ENCODE measurements around the gene PCSK9. TPM values are rescaled to one million over a fixed set of nuclear protein-coding genes. Genes with fewer than 3 reads are reported as not detected.

PCSK9 gene
- total and polyA plus RNA-seq, 9 of the 15 experiments (the other 6 are each of a cell fraction or from before 2014, with no cell fraction given): 3.2 to 58.6 (median 24.7) TPM

- TF ChIP-seq ZFP91 (CRISPR knock-in tag; IDR thresholded peaks at IDR 0.05): no peak
- peak; percentile 72 for TF ChIP-seq RB1 (IDR thresholded peaks at IDR 0.05; ENCODE audit: low read depth)
- no peak for TF ChIP-seq SMARCC2 (IDR thresholded peaks at IDR 0.05; ENCODE audit: low read depth)
- no peak for TF ChIP-seq ETS2 (tag; IDR thresholded peaks at IDR 0.05; ENCODE audit: borderline replicate concordance, poor library complexity, severe bottlenecking)
- no peak for TF ChIP-seq BCL6 (CRISPR knock-in tag; IDR thresholded peaks at IDR 0.05)
- no peak for TF ChIP-seq ZNF609 (CRISPR knock-in tag; IDR thresholded peaks at IDR 0.05; ENCODE audit: borderline replicate concordance)
- TF ChIP-seq PTRF (tag; IDR thresholded peaks at IDR 0.05): no peak
- TF ChIP-seq HEY1 (CRISPR knock-in tag; IDR thresholded peaks at IDR 0.05; ENCODE audit: borderline replicate concordance): no peak
- TF ChIP-seq ZNF740 (CRISPR knock-in tag; IDR thresholded peaks at IDR 0.05): no peak
- TF ChIP-seq ZNF740 (tag; IDR thresholded peaks at IDR 0.05): no peak
- no peak for TF ChIP-seq ZC3H11A (IDR thresholded peaks at IDR 0.05; ENCODE audit: low read depth, low read length)
- TF ChIP-seq E4F1 (CRISPR knock-in tag; IDR thresholded peaks at IDR 0.05; ENCODE audit: borderline replicate concordance): no peak
- TF ChIP-seq CCNT2 (IDR thresholded peaks at IDR 0.05; ENCODE audit: borderline replicate concordance, extremely low read depth, insufficient read length, low read depth, low read length): no peak
These were observed 17.3 kb upstream of the PCSK9 start (continued) for GRCh38 chr1:55021942-55022546.
